GM23338 (cell line): Measurements from ENCODE around the gene CAMLG.

Experiments used
- CREB1 ChIP-seq: fragments of 250-450 bp; sonication (Bioruptor Pico); IDR thresholded peaks from 2 replicates; pipeline ENCODE4 v1.5.0; 2020; ENCODE audit warnings: low read depth, mild to moderate bottlenecking, moderate library complexity
- CTCF ChIP-seq, 2 experiments: fragments of 200-600 bp in 1 of 2; sonication (generic) in 1 of 2; conservative IDR thresholded peaks; 2 replicates each; pipeline versions ENCODE4 v1.5.1 to v1.6.1; 2016 to 2017; ENCODE audit warnings: antibody characterized with exemption in 2 of 2, low read depth in 2 of 2, mild to moderate bottlenecking in 2 of 2, moderate library complexity in 1 of 2
- ETS1 ChIP-seq: IDR thresholded peaks from 2 replicates; pipeline ENCODE4 v1.6.1; 2016; ENCODE audit warnings: antibody characterized with exemption
- EZH2 ChIP-seq: fragments of 200-600 bp; sonication (generic); IDR thresholded peaks from one replicate; pipeline ENCODE4 v1.8.0; 2017; ENCODE audit warnings: antibody characterized with exemption, mild to moderate bottlenecking, low read depth; ENCODE audit not compliant: unreplicated experiment
- EZH2phosphoT487 ChIP-seq: fragments of 200-600 bp; sonication (generic); IDR thresholded peaks from one replicate; pipeline ENCODE4 v1.8.1; 2018; ENCODE audit warnings: antibody characterized with exemption; ENCODE audit not compliant: unreplicated experiment
- JUNB ChIP-seq: IDR thresholded peaks from one replicate; pipeline ENCODE4 v1.6.1; 2016; ENCODE audit warnings: antibody characterized with exemption; ENCODE audit not compliant: unreplicated experiment
- NANOG ChIP-seq: IDR thresholded peaks from 2 replicates; pipeline ENCODE4 v1.6.1; 2016; ENCODE audit warnings: antibody characterized with exemption, borderline replicate concordance
- POLR2AphosphoS5 ChIP-seq: IDR thresholded peaks from 2 replicates; pipeline ENCODE4 v1.6.1; 2016; ENCODE audit warnings: antibody characterized with exemption, low read depth
- REST ChIP-seq: IDR thresholded peaks from one replicate; pipeline ENCODE4 v1.6.1; 2018; ENCODE audit warnings: antibody characterized with exemption; ENCODE audit not compliant: unreplicated experiment
- STAT1 ChIP-seq: IDR thresholded peaks from one replicate; pipeline ENCODE4 v1.6.1; 2016; ENCODE audit warnings: antibody characterized with exemption; ENCODE audit not compliant: unreplicated experiment
- ZNF114 ChIP-seq: fragments of 250-450 bp; sonication (Bioruptor Pico); IDR thresholded peaks from 2 replicates; pipeline ENCODE4 v1.5.0; 2020; ENCODE audit warnings: mild to moderate bottlenecking, moderate library complexity

DNA sequence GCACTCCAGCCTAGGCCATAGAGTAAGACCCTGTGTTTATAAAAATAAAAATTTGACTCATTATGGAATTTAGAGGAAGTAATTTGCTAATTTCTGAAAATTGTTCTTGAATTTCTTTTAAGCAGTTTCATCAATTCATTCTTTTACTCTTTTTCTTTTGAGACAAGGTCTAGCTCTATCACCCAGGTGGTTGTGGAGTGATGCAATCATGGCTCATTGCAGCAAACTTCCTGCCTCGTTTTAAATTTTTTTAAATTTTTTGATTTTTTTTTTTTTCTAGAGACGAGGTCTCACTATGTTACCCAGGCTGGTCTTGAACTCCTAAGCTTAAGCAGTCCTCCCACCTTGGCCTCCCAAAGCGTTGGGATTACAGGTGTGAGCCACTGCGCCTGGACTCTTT is 3.1 kb upstream of the CAMLG start:
- no peak for TF ChIP-seq CTCF (conservative IDR thresholded peaks at IDR 0.05; ENCODE audit: low read depth in 2 of 2)
- TF ChIP-seq REST, result no peak
- TF ChIP-seq CREB1 (CRISPR knock-in tag), result no peak
- TF ChIP-seq EZH2, result no peak
- no peak for TF ChIP-seq EZH2phosphoT487
- no peak for TF ChIP-seq POLR2AphosphoS5
- no peak for TF ChIP-seq NANOG
- no peak for TF ChIP-seq JUNB
- no peak for TF ChIP-seq STAT1
- TF ChIP-seq ZNF114 (CRISPR knock-in tag), result no peak
- no peak for TF ChIP-seq ETS1
